NCI-H146 (cell line): ENCODE measurements around the gene ARHGAP5.

ENCODE experiments used
- DNase-seq: peaks from one replicate; lab custom pipeline; 2025; lab: John Stamatoyannopoulos, UW

ARHGAP5 gene

GRCh38 chr14:32076278-32077080 is 625 bp upstream of the ARHGAP5 start:
- peak; percentile 92 for DNase-seq

DNA sequence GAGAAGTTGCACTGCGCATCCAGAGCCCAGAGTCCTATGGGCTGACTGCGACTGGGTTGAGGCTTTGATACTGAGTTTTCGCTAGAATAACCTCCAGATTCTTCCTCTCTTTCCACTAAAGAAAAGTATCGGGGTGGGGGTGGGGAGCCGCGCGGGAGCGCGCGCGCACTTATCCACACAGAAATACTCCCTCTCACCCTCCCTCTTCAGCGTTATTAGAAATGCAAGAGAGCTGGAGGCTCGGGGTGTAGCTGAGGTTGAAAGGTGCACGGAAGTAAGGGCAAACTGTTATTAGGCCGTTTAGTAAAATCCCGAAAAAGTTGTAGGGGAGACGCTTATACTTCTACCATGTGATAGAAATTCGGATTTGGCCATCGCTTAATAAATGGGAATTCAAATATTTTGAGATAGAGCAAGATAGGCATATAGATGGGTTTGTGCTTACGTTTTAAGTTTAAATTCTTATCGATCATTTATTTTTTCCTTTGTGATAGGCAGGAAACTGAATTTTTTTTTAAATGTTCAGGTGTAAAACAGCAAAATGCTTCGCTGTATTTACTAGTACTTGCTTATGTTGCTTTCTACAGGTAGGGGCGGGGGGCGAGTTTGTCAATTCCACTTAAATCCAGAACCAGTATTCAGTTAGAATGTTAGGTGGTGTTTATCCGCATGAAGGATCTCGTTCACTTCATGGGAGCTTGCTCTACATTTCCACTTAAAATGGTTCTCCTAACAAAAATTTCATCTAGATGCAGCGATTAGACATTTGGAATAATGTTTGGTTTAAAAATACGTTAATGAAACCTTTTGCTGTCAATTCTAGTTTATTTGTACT is 1.1 kb downstream of the ARHGAP5 start:
- DNase-seq, result peak; percentile 49

DNA sequence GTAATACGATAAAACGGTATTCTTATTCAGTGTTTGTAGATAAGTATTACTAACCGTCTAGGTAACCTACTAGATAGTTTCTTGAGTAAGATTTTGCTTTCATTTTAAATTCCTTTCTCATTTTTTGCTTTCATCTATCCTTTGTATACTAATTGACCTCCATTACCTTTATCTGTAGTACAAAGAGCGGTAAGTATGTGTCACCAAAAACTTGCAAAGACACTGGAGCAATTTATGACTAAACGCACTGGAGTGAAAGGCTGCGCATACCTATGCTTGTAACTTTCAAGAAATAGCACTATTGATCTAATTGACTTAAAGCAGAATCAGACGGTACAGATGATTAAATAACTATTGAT is 1.7 kb downstream of the ARHGAP5 start:
- DNase-seq, result no peak

DNA sequence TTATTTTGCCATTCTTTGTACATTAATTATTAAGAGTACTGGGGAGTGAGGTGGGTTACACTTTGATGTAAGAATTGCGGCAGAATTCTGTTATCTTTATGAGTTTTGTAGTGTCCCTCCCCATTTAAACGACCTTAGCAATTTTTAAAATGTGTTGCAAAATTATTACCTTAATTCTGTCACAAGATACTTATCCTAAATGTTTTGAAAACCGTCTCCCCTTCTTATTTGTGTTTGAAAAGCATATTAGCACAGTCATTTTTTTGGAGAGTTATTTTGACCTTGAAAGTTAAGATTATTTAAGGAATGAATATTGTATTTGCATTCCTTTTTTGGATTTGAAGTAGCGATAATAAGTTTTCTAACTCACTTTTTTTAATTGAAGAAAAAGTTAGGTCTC is 2.2 kb downstream of the ARHGAP5 start:
- DNase-seq, result no peak

DNA sequence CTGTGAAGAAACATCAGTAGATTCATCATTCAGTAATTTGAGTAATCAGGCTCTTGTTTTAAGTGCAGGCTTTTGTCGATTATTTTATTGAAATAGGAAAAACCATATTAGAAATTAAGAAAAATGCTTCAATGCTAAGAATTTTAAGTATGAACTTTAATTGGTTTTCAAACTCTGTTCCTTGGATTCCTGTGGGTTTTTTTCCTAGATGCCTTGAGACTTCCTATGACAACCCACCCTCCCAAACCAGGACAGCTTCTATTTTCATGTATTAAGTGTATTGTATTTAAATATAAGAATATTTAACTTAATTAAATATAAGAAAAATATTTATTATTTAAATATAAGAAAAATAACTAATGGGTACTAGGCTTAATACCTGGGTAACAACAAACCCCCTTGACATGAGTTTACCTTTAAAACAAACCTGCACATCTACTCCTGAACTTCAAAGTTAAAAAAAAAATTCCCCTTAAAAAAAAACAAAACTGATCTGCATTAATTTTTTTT is 3.0 kb downstream of the ARHGAP5 start:
- no peak for DNase-seq

GRCh38 chr14:32081901-32082300 is 4.8 kb downstream of the ARHGAP5 start:
- no peak for DNase-seq

- no peak for DNase-seq
Measured at GRCh38 chr14:32083315-32083624, 6.2 kb downstream of the ARHGAP5 start.

DNA sequence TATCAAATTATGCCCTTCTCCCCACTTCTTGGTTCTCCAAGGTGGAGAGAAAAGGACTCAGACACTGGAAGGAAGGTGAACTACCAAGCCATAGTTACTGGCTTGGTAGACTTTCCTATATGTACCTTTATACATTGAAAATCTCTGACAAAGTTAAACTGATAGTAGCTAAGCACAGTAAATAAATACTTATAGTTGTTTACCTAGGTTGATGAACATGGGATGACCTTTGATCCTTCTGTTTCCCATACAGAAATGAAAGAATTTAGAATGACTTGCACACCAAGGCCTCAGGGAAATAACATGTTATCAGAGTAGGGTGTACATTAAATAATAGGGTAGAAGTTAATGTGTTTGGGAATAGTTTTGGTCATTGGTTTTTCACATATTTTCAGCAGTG is 6.7 kb downstream of the ARHGAP5 start:
- no peak for DNase-seq

DNA sequence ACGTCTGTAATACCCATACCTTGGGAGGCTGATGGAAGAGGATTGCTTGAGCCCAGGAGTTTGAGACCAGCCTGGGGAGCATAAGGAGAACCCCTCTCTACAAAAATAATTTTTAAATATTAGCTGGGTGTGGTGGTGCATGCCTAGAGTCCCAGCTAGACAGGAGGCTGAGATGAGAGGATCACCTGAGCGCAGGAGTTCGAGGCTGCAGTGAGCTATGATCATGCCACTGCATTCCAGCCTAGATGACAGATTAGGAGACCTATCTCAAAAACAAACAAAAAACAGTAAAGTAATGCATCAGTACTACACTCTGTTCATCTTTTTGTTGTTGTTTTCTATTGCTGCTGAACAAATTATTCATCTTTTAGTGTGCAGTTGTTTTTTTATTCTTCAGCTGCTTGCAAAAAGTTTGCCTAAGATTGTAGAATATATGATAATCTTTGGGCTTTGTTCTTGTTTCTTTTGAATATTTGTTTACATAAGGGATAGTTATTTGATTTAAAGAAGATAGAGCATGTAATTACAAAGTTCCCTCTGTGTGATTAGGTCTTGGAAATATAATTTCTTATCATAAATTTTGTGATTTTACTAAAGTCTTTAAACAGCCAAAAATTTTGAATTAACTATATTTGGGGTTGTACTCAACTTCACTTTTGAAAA is 8.2 kb downstream of the ARHGAP5 start:
- no peak for DNase-seq

DNA sequence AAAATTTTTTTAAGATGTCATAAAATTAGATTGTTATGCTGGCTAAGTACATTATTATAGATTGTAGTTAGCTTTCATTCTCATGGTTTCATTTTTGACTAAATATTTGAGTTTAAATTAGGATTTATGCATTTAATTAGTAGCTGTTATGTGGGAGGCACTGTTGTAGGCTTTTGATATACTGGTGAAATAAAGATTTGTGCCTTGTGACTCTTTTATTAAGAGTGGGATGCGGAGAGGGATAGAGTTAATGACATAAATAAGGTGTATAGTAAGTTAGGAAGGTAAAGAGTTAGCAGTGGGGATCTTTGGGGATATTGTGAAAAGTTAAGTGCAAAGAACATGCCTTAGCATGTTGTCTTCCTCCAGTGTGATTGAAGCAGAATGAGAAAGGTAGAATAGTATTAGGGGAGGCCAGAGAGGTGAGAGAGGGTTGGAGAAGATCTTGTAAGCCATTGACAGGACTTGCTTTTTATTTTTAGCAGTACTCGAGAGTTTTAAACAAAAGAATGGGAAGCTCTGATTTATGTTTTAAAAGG is 8.8 kb downstream of the ARHGAP5 start:
- no peak for DNase-seq

DNA sequence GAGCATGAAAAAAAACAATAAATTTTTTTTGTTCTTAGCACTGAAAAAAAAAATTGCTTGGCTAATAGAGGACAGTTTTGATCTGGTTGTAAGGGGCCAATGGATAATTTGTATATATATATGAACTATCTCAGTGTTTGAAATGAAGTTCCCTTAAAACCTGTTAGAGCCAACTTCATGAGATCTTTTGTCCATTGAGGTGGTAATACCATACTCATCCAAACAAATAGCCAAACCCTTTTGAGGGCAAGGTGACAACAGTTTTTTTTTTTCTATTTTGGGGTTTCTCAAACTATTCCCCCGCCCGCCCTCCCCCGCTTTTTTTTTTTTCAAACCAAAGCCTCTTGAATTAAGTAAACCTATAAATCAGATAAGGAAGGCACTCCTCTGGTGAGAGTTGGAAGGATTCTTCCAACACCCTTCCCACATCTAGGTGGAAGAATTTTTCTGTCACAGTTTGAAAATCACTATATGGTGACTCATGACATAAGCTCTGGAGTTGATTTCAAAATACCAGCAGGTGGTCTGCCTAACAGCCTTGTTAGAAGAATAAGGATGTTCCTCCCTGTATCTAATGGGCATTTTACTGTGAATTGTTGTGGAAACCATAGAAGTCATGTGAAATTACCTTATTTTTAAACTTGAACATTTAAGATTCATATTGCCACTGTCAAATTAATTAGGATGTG is 10.2 kb downstream of the ARHGAP5 start:
- peak; percentile 15 for DNase-seq

- no peak for DNase-seq
Measured at GRCh38 chr14:32087907-32088306, 10.8 kb downstream of the ARHGAP5 start.

DNA sequence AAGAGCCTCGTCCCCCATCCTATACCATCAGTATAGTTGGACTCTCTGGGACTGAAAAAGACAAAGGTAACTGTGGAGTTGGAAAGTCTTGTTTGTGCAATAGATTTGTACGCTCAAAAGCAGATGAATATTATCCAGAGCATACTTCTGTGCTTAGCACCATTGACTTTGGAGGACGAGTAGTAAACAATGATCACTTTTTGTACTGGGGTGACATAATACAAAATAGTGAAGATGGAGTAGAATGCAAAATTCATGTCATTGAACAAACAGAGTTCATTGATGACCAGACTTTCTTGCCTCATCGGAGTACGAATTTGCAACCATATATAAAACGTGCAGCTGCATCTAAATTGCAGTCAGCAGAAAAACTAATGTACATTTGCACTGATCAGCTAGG is 13.6 kb downstream of the ARHGAP5 start:
- DNase-seq, result no peak

GRCh38 chr14:32099473-32099872 is 22.4 kb downstream of the ARHGAP5 start:
- no peak for DNase-seq

DNA sequence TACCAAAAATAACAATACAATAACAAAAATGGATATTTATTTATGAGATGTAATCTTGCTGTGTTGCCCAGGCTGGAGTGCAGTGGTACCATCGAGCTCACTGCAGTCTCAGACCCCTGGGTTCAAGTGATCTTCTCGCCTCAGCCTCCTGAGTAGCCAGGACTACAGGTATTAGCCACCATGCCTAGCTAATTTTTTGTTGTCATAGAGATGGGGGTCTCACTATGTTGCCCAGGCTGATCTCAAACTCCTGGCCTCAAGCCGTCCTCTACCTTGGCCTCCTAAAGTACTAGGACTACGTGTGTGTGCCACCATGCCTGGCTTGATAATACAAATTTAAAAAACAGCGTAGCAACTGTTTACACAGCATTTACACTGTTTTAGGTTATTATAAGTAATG is 23.1 kb downstream of the ARHGAP5 start:
- DNase-seq, result no peak

- no peak for DNase-seq
Measured at GRCh38 chr14:32102152-32102787, 25.2 kb downstream of the ARHGAP5 start.

DNA sequence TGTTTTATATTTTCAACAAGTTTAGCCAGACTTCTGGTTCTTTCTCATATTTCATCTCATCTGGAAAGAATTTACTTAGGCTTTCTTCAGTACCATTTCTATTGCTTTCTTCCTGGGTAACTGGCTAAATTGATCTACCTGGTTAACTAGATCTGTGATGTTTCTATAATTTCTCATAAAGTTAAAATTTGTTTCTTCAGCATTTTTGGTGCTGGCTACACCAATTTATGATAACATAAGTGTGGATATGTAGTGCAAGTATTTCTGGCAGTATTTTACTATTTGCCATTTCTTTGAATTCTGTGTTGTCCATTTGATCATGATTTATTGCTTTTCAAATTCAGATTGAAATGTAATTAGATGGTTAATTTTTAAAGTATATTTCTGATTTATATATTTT is 25.9 kb downstream of the ARHGAP5 start:
- DNase-seq, result no peak

DNA sequence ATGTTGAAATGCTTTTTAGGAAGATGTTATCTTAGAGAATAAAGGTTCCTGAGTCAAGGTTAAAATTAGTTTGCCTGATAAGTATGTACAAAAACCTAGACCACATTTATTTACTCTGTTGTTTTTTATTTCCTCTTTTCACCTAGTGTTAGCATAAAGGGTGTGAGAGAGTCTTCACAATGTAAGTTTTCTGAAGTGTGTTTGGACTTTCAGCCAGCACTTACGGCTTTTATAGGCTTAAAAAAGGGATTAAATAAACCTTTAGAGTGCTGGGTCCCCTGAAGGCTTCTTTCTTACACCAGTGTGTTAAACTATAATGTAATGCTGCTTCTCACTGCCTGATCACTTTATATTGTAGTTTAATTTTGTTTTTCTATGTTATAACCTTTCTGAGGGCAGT is 27.2 kb downstream of the ARHGAP5 start:
- DNase-seq, result no peak

- DNase-seq, result no peak
Measured at GRCh38 chr14:32104803-32105202, 27.7 kb downstream of the ARHGAP5 start.

- DNase-seq, result no peak
Measured at GRCh38 chr14:32109676-32110547, 32.8 kb downstream of the ARHGAP5 start.

GRCh38 chr14:32110548-32110896 is 33.4 kb downstream of the ARHGAP5 start:
- no peak for DNase-seq
